Umbilical cord (tissue), 2 donors: ENCODE results near the gene CDSN. TPM values are rescaled to one million over a fixed set of nuclear protein-coding genes. Genes with fewer than 3 reads are reported as not detected.
A peak's percentile ranks its signal among the peaks of the same experiment; 100 is the strongest.

Experiments used
- DNase-seq: peaks from one replicate; pipeline ENCODE4 v3.0.0-alpha.2; 2015; ENCODE audit warnings: low spot score
- total RNA-seq: library from RNA; depleted of rRNA; stranded (reverse); fragments of >200 nt; gene quantifications from one replicate; pipeline ENCODE4 v1.2.3, GENCODE V29; 2014; ENCODE audit warnings: low replicate concordance; ENCODE audit not compliant: insufficient read depth

The CDSN gene
- total RNA-seq, 1 donor from 2014 or later: 2.4 TPM

DNA sequence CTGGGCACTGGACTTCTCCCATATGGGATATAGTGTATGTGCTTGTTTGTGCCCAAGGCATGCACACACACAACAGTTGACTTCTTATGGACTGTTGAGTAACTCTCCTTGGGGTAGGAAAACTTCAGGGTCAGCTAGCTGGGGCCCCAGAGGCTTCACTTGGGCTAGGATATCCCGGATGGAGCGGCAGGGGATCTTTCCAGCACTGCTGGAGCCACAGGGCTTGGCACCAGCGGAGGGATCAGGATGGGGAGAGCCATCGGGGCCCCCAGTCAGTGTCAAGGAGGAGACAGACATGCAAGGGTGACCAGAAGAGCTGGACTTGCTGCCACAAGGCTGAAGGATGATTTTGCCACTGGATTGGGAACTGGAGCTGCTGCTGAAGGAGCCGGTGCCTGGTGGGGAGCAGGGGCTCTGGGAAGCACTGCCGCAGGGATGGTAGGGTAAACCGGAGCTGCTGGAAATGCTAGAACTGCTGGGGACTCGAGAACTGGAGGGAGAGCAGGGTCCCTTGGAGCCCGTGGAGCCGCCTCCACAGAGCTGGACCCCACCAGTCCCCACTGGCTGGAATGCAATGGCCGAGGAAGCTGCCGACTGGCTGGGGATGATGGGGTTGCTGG is 4.2 kb downstream of the CDSN start:
- no peak for DNase-seq

DNA sequence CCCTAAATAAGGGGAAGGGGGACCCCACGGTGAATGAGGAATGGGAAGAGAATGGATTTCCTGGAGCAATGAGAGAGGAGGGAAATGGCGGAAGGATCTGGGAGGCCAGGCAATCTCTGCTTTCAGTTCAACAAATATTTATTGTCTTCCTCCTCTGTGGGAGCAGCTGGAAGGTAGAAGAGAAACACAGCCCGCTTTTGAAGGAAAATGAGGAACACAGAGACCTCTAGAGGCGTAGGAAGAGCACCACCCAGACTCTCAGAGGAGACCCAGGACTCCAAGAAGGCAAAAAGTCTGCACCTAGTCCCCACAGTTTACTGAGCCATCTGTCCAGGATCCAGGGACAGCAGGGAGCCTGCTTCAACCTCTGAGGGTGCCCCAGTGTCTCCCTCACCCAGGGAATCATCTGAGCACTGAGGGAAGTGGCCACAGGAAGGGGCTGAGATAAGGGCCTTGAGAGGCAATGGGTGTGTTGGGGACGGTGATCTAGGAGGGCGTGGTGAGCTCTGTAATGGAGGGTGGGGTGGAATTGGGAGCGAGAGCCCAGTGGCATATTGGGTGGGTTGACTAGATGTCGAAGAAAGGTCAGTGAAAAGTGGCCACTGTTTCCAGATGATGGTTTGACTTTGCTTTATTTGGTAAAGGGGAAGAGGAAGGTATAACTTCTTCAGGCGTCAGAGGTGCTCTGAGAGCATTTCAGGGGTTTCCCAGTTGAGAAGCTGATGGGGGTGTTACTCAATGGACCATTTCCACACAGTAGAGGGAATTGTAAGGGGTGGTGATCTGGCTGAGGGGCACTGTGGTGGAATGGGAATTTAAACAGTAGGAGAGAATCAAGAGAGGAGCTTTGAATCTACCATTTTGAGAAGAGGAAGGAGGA is 5.0 kb downstream of the CDSN start:
- peak; percentile 72 for DNase-seq

DNA sequence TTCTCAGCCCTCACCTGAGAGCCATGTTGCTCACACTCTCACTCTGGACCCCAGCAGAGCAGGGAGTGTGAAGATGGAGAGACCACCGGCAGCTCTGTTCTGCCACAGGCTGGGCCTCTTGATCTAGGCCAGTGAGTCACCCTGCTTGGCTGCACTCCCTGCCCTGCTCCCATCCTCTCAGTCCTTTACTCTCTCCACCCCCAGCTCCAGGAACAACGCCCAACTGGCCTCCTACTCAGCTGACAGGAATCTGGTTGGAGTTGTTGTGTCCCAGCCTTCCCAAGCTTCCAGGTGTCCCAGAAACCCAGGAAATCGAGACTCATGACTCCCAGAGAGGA is 5.7 kb downstream of the CDSN start, which contains the start of gene PSORS1C1:
TSS of gene PSORS1C1 (plus strand) at position 260 of the 338 bp plus-strand sequence. CDS start 14,833 bp downstream, outside the sequence.
- DNase-seq: peak; percentile 97

DNA sequence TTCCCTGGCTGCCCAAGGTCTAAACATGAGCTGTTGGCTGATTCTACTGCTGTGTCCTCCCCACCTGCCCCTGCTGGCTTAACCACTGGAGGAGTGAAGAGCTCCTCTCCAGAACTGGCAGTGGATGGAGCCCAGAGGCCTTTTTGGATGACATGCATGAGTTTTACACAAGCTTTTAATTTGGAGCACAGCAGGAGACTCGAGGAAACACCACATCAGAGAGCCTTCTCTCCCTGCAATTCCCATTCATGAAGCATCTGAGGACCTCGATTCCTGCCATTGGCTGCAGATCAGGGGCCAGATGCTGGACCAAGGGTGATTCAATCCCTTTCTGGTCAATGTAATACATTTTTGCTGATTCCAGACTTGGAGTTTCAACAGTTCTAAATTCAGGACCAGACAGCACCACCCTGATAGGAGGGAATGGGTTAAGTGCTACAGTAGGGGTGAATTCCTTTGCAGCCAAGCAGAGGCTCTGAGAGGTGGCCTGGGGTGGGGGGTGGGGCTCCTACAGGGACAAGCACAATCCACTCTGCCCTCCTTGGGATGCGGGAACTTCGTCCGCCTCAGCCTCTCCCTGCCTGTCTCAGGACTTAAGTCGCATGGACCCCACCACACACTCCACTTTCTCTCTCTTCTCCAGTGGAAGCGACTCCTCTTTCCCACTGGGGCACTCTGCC is 6.2 kb downstream of the CDSN start:
- DNase-seq: peak; percentile 71

DNA sequence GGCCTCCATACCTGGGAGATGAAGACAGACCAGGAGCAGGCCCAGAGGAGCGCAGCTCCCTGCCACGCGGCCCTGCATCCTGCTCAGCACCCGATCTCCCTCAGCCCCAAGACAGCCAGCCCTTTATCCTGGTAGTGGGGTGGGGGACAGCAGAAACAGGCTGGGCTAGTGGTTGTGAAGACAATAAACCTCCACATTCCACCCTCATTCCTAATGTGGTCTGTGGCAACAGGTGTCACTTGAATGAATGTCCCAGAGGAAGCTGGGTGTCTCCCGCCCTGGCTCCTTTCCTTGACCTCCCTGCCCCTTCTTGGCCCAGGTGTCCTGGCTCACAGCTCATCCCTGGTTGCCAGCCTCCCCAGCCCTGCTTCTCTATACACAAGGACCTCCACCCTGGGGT is 7.8 kb downstream of the CDSN start, which contains the start of gene C6orf15:
TSS of gene C6orf15 (minus strand) at position 98 of the 400 bp plus-strand sequence. CDS start at position 78, 20 bp downstream.
- DNase-seq: no peak

DNA sequence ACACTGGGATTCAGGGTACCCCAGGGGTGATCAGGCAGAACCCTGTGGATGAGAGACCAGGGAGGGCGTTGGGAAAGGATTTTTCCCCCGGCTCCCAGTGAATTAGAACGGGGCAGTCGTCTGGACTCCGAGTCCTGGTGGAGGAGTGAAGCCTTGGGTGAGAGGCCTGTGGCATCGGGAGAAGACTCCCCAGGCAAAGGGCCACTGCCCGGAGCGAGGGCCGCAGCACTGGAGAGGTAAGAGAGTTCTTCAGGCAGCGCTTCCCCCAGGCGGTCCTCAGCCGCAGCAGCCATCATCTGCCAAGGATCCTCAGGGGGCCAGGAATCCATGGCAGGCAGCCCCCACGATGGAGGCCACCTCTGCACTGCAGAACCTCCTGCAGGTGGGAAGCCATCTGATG is 8.5 kb downstream of the CDSN start:
- DNase-seq: no peak

GRCh38 chr6:31110825-31111582 is 9.2 kb downstream of the CDSN start:
- DNase-seq: no peak

GRCh38 chr6:31107052-31107451 is 13.2 kb downstream of the CDSN start:
- no peak for DNase-seq

DNA sequence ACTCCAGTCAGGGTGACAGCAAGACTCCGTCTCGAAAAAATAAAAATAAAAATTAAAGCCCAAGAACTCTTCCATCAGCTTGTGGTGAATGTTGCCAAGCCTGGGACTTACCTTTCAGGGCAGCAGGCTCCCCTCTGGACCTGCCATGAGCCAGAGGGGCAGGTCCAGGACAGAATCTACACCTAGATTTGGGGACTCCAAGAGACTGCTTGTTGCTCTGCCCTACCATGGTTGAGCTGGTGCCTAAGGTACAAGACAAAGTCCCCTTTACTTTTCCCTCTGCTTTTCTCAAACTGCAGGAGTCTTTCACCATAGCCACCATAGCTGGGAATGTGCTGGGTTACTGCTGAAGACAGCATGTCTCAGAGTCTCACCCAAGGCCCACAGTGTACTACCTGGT is 17.1 kb downstream of the CDSN start:
- no peak for DNase-seq

DNA sequence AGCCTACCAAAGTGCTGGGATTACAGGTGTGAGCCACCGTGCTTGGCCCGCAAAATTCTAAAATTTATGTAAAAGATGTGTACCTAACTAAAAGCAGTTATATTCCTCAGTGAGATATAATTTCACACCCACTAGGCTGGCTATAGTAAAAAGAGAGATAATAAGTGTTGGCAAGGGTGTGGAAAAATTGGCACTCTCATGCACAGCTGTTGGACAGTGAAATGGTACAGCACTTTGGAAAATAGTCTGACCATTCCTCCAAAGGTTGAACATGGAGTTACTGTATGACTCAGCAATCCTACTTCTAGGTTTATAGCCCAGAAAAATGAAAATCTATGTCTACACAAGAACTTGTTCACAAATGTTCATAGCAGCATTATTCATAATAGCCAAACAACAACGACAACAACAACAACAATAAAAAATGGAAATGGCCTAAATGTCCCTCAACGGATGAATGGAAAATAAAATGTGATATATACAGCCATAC is 21.8 kb downstream of the CDSN start:
- no peak for DNase-seq

DNA sequence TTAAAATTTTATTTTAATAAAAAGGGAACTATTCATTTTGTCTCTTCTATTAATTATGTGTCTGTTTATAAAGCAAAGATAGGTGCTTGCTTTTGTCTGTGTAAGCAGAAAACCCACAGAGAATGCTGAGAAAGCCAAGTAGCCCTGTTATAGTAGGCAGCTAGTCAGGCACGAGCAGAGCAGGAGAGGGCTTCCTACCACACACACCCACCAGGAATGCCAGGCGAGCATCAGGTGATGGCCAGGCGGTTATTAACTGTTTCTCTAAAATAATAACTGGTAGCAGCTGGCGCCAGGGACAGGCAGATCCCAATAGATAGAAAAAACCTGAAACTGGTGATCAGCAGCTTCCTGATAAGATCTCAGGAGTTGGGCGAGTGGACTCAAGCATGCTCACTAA is 23.6 kb downstream of the CDSN start:
- no peak for DNase-seq

GRCh38 chr6:31096215-31096614 is 24.0 kb downstream of the CDSN start:
- DNase-seq: no peak

GRCh38 chr6:31094389-31094881 is 25.8 kb downstream of the CDSN start:
- DNase-seq: no peak

DNA sequence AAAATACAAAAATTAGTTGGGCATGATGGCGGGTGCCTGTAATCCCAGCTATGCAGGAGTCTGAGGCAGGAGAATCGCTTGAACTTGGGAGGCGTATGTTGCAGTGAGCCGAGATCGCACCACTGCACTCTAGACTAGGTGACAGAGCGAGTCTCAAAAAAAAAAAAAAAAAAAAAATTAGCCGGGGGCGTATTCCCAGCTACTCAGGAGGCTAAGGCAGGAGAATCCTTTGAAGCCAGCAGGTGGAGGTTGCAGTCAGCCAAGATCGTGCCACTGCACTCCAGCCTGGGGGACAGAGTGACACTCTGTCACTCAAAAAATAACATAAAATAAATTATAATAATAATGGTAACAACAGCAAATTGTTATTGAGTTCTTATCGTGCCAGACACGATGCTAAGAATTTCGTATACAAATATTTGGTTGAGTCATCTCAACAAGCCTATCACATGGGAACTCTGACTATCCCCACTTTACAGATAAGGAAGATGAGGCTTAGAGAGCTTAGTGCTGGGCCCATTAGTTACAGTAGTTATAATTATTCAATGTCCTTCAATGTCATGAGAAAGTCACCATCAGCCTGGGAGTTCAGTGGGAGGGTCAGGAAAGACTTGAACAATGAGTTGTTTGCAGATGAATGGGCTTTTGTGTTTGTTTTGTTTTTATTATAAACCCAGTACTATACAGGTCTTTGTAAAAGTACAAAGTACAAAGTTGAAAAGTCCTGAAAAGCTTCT is 27.3 kb downstream of the CDSN start:
- DNase-seq: no peak

DNA sequence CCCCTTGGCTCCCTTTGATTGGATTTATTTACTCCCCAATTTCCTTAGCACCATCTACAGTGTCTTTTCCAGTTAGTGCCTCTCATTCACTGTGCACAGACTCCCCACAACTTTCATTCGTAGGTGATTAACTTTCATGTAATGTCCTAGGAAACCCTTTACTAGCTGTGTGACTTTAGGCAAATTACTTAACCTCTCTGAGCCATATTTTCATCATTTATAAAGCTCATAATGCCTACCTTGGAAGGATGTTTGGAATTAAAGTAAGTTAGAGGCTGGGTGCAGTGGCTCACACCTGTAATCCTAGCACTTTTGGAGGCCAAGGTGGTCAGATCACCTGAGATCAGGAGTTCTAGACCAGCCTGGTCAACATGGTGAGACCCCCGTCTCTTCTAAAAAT is 28.0 kb downstream of the CDSN start:
- DNase-seq: no peak

DNA sequence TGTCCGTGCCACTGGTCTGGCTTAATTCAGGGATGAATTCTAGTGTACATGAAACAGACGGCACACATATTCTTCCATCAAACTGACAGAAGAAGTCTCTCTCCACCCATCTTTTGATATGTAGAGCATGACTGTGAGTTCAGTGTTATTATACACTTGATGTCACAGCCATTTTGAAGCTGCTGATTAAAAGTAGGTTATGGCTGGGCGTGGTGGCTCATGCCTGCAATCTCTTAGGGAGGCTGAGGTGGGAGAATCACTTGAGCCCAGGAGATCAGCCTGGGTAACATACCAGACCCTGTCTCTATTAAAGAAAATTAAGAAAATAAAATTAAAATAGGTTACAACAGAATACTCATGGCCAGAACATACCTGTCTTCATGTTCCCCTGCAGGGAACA is 28.6 kb downstream of the CDSN start:
- DNase-seq: no peak

DNA sequence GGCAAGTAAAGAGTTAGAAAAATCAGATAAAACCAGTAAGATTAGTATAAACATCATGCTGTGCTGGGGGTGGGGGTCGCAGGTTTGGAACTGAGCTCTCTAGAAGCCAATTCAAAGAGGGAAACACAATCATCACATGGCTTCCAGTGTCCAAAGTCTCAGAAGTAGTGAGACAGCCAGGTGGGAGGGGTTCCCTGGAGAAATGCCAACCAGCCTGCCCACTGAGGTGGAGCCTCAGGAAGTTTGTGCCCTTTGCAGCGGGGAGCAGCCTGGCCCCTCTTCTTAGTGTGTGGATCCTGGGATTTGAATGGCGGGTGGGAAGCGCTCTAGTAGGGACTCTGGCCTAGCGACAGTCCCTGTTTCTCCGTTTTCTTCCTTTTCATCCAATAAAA is 29.3 kb downstream of the CDSN start:
- DNase-seq: no peak

DNA sequence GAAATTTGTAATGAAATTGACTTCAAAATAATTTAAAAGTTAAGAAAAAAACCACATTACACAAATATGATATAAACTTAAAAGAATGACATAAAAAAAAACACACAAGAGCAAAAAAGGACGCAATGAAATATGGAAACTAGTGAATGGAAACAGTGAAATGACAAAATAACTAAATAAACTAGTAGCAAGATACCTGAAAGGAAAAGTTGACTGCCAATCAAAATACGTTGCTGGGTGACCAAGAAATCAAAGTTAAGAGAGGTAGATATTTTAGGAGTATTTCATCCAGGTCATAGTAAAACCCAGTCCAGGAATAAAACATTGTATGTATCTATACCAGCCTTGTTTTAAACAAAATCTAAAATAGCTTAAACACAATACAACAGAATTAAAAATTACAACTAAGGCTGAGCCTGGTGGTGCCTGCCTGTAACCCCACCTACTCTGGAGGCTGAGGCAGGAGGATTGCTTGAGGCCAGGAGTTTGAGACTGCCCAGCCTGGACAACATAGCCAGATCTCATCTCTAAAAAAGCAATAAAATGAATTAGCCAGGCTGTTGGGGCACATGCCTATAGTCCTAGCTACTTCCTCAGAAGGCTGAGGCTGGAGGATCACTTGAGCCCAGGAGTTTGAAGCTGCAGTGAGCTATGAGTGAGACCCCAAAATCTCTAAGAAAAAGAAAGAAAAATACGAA is 29.8 kb downstream of the CDSN start:
- DNase-seq: no peak

GRCh38 chr6:31087494-31088089 is 32.7 kb downstream of the CDSN start:
- peak; percentile 95 for DNase-seq
